HG02938 (cell line): ENCODE data around the gene CAB39.

Experiments used
- ATAC-seq: cut with Tn5 transposase; IDR thresholded peaks from one replicate; pipeline ENCODE4 v1.9.1; 2021; ENCODE audit warnings: mild to moderate bottlenecking, moderate library complexity; ENCODE audit not compliant: unreplicated experiment

CAB39 gene

DNA sequence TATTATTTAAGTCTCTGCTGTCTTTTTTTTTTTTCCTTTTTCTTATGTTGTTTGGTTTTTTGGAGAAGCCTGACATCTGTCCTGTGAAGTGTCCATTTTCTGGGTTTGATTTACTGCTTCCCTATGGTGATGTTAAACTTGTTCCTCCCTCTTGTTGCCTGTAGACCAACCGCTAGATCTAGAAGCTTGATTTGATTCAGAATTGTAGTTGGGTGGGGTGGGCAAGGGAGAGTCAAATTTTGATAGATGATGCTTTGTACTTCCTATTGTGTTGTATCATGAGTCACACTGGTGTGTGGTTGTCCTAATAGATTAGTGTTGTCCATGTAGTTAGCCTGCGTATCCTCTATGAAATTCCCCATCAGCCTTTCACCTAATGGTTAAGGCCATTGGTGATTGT is 35.4 kb downstream of the CAB39 start:
- no peak for ATAC-seq

DNA sequence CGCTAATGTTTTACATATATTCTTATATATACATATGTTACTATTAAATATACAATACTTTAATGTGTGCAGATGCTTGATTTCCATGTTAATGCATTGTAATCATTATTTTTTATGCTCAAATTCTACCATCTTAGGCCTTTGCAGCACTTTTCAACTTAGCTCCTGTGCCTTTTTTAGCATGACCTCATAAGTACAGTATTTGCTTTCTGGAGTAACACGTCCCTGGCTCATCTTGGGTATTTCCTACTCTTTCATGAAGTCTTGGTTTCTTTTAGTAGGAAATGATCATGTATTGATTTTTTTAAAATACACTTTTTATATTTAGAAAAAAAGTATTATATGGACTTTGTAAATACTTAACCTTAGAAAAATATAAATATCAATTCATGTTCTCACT is 36.5 kb downstream of the CAB39 start:
- ATAC-seq, result no peak

DNA sequence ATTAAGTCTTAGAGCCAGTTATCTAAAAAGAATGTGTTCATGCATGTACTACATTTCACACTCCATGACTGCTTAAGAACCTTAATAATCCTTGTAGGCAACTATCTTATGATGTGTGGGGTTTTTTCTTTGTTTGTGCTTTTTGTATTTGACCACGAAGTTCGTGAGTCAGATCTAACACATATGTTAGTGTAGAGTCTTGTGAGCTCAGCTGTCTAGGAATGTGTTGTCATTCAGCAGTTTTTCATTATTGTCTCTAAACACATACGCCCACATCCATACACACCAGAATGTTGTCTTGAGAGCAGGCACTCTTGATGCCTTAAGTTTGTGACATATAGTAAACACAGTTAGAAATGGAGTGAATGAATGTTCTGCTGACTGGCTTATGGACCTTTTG is 38.4 kb downstream of the CAB39 start:
- no peak for ATAC-seq

DNA sequence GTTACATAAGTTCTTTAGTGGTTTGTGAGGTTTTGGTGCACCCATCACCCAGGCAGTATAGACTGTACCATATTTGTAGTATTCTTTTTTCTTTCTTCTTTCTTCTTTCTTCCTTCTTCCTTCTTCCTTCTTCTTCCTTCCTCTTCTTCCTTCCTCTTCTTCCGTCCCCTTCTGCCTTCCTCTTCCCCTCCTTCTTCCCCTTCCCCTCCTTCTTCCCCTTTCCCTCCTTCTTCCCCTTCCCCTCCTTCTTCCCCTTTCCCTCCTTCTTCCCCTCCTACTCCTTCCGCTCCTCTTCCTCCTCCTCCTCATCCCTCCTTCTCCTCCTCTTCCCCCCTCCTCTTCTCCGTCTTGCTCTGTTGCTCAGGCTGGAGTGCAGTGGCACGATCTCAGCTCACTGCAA is 41.6 kb downstream of the CAB39 start:
- ATAC-seq, result no peak

DNA sequence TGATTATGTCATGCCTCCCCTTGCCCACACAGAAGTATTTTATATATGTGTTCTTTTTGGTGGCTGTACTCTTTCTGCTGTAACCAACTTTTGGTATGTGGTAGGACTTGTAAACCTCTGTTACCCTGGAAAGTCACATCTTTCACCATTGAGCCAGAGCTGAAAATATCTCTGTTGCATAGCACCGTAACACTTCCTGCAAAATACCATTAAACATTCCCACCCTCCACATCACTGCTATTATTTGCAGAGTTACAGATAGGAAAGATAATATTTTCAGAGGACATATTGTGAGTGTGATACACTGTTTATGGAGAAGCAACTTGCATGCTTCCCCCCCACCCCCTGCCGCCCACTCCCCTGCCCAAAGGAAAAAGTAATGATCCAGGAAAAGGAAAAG is 44.8 kb downstream of the CAB39 start:
- ATAC-seq, result no peak

DNA sequence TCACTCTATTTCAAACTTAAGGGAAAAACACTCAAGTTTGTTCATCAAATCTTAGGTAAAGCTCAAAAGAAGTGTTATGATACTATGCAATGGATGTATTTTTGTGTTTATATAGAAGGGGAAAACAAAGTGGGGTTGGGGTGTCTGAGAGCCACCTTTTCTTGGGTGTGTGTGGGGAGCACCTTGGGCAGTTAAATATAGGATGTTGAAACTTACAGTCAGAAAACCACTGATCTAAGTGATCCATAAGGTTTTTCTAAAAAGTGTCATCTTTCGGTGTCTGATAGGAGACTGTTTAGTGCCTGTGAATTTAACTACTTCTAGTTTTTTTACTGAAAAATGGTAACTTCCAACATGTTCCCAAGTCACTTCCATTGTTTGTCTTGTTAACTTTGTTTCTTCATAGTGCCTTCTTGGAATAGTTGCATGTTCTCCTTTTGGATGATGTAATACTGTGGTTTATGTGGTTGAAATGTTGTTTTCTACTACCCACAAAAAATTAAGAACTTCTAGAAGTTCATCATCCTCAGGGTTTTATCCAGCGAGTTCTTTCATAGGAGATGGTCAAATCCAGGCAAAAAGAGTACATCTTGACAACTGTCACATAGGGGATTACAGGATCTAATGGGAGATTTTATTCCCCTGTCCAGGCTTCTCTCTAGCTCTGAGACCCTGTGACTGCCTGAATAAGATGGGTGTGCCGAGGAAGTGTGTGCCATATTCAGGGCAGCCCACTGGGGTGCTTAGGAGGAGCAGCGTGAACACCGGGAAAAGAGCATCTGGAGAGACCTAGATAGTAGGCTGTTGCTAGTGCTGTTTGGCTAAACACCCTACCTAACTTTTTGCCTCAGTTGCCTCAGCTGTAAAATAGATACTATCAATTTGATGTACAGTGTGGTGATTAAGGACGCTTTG is 46.2 kb downstream of the CAB39 start:
- ATAC-seq, result no peak

DNA sequence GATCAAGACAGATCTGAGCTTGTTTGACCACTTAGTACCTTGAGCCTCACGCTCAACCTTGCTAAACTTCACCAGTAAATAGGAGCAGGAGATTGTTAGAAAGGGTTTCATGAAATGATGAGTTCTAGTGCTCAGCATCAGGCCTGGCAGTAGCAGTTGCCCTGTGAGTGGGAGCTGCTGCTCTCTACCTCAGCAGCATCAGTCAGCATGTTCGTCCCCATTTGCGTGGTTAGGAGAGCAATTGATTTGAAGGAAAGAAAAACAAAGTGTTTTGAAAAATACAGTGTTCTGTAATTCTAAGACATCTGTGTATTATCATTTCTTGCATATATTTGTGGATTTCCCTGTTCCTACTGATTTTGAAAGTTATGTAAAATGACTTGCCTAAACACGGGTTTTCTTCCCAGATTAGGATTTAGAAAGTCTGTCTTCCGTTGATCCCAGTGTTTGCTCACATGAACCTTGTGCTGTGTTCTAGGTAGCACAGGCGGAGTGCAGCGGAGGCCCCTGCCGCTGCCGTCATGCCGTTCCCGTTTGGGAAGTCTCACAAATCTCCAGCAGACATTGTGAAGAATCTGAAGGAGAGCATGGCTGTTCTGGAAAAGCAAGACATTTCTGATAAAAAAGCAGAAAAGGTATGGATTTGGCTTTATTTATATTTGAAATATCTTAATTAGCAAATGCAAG is 47.0 kb downstream of the CAB39 start:
- no peak for ATAC-seq

DNA sequence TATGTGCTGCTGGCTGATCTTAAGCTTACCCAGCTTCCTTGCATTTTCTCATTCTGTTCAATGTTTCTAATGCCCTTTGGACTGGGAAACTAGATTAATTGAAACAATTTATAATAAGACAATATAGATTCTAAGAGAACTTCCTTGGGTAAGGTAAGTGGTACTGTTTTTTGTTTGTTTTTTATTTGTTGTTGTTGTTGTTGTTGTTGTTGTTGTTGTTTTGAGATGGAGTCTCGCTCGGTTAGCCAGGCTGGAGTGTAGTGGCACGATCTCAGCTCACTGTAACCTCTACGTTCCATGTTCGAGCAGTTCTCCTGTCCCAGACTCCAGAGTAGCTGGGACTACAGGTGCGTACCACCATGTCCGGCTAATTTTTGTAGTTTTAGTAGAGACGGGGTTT is 49.1 kb downstream of the CAB39 start:
- no peak for ATAC-seq

DNA sequence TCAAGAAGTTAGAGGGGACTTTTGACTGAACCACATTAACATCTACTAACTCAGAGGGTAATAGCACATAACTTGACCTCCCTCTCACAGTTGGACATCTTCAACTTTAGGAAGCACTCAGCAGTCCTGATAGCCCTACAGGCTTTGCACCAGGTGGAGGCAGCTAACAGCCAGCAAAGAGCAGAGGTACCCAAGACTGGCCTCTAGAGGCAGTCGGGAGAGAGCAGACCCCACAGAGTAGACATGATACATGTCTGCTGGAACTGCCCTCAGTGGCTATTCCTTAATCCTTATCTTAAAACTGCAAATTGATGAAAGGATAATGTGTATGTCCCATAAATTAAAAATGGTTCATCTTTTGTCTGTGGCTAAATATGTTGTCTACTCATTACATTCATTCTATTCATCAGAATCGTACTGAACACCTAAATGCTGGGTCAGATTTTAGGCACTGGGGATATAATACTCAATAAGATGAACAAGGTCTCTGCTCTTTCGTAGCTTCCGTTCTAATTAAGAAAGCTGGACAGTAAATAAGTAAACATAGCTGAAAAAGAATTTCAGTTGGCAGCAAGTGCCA is 49.8 kb downstream of the CAB39 start:
- peak; percentile 86 for ATAC-seq

DNA sequence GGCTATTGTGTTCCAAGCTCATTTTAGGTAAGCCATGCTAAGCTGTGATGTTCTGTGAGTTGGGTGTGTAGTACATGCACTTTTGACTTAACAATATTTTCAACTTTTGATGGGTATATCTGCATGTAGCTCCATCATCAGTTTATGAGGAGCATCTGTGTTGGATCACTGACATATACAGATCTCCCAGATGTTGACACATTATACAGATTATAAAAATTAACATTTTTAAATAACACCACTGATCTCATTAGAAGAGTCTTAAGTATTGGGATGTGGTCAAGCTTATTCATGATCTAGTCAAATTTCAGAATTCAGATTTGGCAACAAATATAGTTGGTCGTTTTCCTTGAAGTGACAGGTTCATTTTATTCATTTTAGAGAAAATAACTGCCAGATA is 51.7 kb downstream of the CAB39 start:
- no peak for ATAC-seq

DNA sequence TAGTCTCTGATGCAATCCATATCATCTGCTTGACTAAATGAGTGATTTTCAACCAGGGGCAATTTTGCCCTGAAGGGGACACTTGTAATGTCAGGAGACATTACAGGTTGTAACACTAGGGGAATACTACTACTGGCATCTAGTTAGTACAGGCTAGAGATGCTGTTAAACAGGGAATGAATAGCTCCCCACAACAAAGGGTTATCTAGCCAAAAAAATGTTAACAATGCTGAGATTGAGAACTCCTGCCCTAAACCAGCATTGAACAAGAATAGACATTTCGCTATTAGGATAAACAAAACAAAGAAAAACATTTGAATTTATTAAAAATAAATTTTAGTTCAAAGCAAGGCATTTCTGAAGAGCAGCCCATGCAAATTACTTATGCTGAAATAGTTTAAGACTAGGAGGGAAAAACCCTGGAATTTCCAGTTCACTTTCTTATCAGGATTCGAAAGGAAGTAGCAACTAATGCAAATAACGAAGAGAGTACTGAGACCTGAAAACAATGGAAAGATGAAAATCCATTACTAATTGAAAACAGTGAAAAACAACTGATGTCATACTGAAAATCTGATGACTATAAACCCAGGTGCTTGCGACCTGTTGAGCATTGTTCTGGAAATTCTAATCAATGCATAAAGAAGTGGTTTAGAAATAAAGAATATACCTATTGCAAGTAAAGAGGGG is 53.1 kb downstream of the CAB39 start:
- ATAC-seq, result no peak

DNA sequence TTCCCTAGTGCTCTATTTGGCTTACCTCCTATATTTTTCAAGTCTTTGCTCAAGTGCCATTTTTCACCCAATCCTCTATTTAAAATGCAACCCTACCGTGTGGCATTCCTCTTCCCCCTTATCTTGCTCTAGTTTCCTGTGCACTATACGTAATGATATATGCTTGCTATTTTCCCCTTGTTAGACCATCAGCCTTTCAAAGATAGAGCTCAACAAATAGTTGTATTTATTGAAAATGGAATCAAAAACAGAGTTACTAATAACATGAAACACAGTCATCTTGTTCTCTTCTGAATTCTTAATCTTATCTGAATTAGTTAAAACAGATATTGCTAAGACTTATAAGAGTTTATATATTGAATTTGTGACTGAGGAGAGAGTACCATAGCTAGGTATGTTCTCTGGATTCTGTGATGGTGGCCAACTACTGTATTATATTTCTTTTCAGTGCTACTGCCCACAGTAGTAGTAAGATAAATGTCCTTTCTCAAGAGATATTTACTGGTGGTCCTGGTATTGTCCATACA is 55.3 kb downstream of the CAB39 start:
- no peak for ATAC-seq

DNA sequence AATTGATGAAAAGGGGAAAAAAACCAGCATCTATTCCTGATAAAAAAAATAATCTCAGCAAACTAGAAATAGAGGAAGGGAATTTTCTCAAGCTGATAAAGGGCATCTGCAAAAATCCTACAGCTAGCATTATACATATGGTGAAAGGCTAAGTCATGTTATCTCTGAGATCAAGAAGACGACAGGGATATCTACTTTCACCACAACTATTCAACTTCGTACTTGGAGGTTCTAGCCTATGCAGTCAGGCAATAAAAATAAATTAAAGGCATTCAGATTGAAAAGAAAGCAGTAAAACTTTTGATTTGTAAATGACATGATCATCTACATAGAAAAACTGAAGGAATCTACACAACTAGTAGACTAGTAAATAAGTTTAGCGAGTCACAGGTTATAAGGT is 58.2 kb downstream of the CAB39 start:
- no peak for ATAC-seq

DNA sequence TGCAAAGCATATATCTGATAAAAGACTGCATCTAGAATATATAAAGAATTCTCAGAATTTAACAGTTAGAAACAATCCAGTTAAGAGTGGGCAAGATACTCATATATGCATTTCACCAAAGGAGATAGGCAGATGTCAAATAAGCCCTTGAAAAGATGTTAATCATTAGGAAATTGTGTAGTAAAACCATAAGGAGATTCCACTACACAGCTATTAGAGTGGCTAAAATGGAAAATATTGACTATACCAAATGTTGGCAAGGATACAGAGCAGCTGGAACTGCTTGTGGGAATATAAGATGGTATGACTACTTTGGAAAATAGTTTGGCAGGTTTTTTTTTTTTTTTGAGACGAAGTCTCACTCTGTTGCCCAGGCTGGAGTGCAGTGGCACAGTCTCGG is 59.5 kb downstream of the CAB39 start:
- ATAC-seq, result no peak

DNA sequence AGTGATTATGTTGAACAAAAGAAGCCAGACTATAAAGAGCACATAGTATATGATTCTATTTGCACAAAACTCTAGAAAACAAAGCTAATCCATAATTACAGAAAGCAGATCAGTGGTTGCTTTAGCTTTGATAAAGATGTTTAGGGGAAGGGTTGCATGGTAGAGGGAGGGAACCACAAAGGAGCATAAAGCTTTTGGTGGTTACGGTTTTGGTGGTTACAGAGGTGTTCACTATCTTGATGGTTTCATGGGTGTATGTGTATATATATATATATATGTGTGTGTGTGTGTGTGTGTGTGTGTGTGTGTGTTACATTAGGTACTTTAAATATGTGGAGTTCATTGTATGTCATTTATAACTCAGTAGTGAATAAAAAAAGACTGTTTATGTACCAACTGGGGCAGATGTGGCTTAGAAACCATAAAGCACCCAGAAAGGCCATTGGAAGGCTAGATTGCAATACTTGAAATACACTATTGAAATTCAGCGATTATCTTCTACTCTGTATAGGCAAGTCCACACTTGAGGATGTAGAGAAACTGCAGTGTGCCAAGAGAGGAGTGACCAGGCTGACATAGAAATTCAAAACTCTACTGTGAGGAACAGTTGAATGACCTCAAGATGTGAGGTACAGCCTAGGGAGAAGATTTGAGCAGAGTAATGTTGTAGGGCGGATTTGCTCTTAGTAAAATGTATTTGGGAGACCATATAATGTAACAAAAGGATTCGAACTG is 60.6 kb downstream of the CAB39 start:
- ATAC-seq, result no peak

DNA sequence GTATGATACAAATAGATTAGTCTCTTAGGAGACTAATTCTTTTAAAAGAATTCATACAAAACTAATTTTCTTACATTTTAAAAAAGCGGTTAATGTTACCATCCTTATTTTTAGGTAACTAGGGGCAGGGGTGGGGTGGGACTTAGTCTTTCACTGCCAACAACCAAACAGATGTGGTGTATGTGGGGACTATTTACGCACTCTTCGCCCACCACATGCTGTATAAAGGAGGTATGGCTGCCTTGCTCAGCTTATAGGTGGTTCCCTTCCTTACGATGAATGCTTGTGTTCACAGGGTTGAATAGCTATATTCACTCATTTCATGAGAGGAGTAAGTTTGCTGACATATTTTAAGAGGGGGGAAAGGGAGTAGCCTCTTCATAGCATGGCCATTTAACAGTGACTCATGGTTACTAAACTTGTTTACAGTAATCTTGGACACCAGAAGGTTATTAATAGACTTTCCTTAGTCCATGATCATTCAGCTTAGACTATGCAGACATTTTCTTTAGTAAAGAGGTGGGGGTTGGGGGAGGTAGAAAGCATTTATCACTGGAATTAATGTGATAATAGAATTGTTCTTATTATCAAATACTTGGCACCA is 61.8 kb downstream of the CAB39 start:
- no peak for ATAC-seq

DNA sequence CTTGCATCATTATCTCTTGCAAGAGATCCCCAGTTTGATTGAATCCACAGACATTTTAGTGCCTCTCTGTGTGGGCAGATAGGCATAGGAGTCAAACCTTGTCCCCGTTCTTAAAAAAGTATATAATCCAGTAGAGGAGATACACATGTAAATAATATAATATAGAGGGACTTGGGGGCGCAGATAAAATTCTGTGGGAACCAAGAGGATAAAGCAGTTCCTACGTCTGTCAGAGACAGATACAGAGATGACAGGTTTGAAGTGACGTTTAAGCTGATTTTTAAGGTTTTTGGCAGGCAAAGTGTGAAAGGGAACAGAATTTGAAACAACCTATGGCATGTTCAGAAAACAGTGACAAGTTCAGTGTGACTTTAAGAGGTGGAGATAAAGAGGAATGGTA is 63.1 kb downstream of the CAB39 start:
- no peak for ATAC-seq

DNA sequence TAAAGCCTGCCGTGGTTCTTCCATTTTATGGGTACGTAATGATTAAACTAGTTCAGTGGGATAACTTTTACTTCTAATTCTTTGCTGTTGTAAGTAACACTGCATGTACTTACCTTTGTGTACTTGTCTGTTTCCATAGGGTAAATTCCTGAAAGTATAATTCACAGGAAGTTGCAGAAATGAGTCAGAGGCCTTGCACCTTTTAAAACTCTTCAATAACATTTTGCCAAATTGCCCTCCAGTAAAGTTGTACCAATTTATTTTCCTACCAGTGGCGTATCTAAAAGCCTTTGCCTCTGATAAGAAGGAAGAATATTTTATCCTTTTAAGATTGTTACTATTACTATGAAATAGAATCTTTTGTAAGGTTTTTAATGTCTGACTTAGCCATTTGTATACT is 65.1 kb downstream of the CAB39 start:
- no peak for ATAC-seq

DNA sequence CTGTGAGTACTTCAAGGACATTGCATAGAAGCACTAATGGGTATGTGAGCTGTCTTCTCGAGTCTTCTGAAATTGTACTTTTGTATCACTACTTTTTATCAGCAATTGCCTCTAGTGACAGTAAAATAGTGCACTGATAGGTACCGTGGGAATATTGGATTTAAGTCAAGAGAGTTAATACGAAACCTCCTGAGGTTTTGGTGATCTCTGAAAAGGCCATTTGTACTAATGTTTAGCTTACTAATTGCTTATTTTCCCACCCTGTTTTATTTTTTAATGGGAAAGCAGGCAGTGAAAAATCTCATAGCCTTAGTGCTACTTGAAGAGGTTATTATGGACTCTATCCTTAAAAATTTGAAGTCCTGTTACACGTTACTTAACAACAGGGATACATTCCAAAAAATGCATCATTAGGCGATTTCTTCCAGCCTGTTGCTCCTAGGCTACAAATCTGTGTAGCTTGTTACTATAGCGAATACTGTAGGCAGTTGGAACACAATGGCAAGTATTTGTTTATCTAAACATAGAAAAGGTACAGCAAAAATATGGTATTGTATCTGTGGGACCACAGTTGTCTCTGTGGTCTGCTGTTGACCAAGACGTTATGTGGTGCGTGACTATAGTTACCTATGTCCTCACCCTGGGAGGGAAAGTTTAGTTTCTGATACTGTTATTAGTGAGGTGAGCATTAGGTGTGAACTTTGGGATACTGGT is 65.9 kb downstream of the CAB39 start:
- ATAC-seq, result peak; percentile 85

DNA sequence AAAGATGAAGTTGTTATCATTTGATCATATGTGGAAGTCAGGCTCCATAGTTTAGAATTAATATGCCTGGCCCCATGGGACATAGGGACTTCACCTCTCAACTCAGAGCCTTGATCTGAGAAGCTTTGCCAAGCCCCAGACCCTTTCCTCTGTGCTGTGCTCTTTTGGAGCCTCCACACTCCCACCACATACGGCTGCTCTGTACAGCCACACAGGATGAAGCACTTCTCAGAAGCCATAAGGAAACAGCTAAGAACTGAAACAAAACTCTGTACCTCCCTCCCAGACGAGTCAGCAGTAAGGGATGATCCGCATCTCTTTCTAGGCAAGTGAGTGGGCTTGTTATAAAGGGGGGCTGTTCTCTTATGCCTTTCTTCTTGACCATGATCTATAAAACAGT is 66.5 kb downstream of the CAB39 start:
- ATAC-seq, result no peak
